A673 (cell line): ENCODE data around the gene SEPTIN8.

Experiments used
- CTCF ChIP-seq: fragments of 300-800, 200-600 bp; sonication (generic); conservative IDR thresholded peaks from 2 replicates; pipeline ENCODE4 v1.5.1; 2017; ENCODE audit warnings: low read depth, mild to moderate bottlenecking, antibody characterized with exemption, low read length, moderate library complexity, mixed read lengths
- EZH2 ChIP-seq: fragments of 200-600 bp; sonication (generic); IDR thresholded peaks from 2 replicates; pipeline ENCODE4 v1.6.1; 2017; ENCODE audit warnings: borderline replicate concordance, low read depth, mild to moderate bottlenecking, mixed read lengths, antibody characterized with exemption, low read length; ENCODE audit not compliant: poor library complexity, severe bottlenecking

- TF ChIP-seq CTCF, result no peak
- no peak for TF ChIP-seq EZH2
These were observed 27.5 kb downstream of the SEPTIN8 start for GRCh38 chr5:132749506-132749905.
